ENCODE results near the gene LNPEP. TPM values are rescaled to one million over a fixed set of nuclear protein-coding genes. Genes with fewer than 3 reads are reported as not detected.

LNPEP gene
- total and polyA plus RNA-seq, 2 of the 4 experiments (the other 2 are of a cell fraction), result 3.6 to 27.4 TPM

- no peaks in the 10 kb centered on the region; the same call in 1 of the 2 replicates for H3K4me1 ChIP-seq (ENCODE audit: control insufficient read depth, insufficient read depth, low read length)
- no peak overlapping the region for H3K23ac ChIP-seq (ENCODE audit: low read depth, low read length)
- DNase-seq (no peak), ATAC-seq (ENCODE audit: low read depth) (no peak)
- POLR2A ChIA-PET (ENCODE audit: unreplicated experiment), result no interaction called here
- H3K9me3 ChIP-seq (ENCODE audit: control insufficient read depth, insufficient read depth, low read length), result no peaks in the 10 kb centered on the region
- no peak overlapping the region for H4K8ac ChIP-seq (ENCODE audit: low read depth in 2 of 2, low read length in 2 of 2)
- H4K20me1 ChIP-seq (ENCODE audit: insufficient read depth, low read length), result no peaks in the 10 kb centered on the region
- H2AK9ac ChIP-seq (replicated peaks; ENCODE audit: low read depth, low read length, poor library complexity), result no peak overlapping the region
- no peak overlapping the region for H4K5ac ChIP-seq (ENCODE audit: low read depth, low read length)
- WGBS, 2 experiments (ENCODE audit: extremely low coverage in 2 of 2, insufficient read length in 1 of 2), result 100% methylated on average over 1 of the region's 3 CpGs; no CpG with 5 or more reads in 1 of the 2 experiments
- no peak overlapping the region for H3K9ac ChIP-seq (ENCODE audit: low read depth, low read length)
- dilution Hi-C loops (cut with HindIII; ENCODE audit: low sequenced_read_pairs, unreplicated experiment), result no loop called here
- H3K4me3 ChIP-seq (ENCODE audit: insufficient read depth, low read depth, low read length), result no peak overlapping the region
- peaks cover 0 to 12% of the 10 kb centered on the region in 2 experiments; a peak in 2 of 4 replicates for H3K79me1 ChIP-seq (ENCODE audit: low read depth in 1 of 2, low read length in 2 of 2)
- H3K14ac ChIP-seq (replicated peaks; ENCODE audit: low read depth, low read length), result no peak overlapping the region
- no peaks in the 10 kb centered on the region for H3K36me3 ChIP-seq (ENCODE audit: control insufficient read depth, insufficient read depth, low read length)
- H3K9me1 ChIP-seq (ENCODE audit: insufficient read depth, low read length), result no peaks in the 10 kb centered on the region; the same call in 1 of the 2 replicates
- in situ Hi-C loops (cut with MboI; ENCODE audit: low sequenced_read_pairs), result no loop called here
- H3K4me2 ChIP-seq (ENCODE audit: low read depth, low read length), result no peak overlapping the region
- intact Hi-C loops (cut with micrococcal nuclease), result no loop called here
- H2AK5ac ChIP-seq (ENCODE audit: low read depth, low read length), result no peak overlapping the region
- H3K56ac ChIP-seq (ENCODE audit: extremely low read depth, insufficient read depth, low read length), result no peak overlapping the region
- H3K4ac ChIP-seq (ENCODE audit: low read depth, low read length), result no peak overlapping the region
- no TSS peak for BruUV-seq (replicated peaks)
- no peak overlapping the region for H4K91ac ChIP-seq (ENCODE audit: insufficient read depth, low read depth, low read length)
- H2AFZ ChIP-seq (replicated peaks; ENCODE audit: low read length, poor library complexity), result no peak overlapping the region
- no peak overlapping the region for H2BK120ac ChIP-seq (ENCODE audit: low read depth, low read length)
- no peak overlapping the region for H2BK15ac ChIP-seq (ENCODE audit: low read depth, low read length)
- no peak for TF ChIP-seq MAFK (IDR thresholded peaks at IDR 0.05; ENCODE audit: low read depth, low read length)
- TF ChIP-seq RCOR1 (IDR thresholded peaks at IDR 0.05; ENCODE audit: insufficient replicate concordance, low read length), result no peak
- no peak for TF ChIP-seq FOS (IDR thresholded peaks at IDR 0.05; ENCODE audit: low read depth, low read length)
- TF ChIP-seq, protein P1, sequence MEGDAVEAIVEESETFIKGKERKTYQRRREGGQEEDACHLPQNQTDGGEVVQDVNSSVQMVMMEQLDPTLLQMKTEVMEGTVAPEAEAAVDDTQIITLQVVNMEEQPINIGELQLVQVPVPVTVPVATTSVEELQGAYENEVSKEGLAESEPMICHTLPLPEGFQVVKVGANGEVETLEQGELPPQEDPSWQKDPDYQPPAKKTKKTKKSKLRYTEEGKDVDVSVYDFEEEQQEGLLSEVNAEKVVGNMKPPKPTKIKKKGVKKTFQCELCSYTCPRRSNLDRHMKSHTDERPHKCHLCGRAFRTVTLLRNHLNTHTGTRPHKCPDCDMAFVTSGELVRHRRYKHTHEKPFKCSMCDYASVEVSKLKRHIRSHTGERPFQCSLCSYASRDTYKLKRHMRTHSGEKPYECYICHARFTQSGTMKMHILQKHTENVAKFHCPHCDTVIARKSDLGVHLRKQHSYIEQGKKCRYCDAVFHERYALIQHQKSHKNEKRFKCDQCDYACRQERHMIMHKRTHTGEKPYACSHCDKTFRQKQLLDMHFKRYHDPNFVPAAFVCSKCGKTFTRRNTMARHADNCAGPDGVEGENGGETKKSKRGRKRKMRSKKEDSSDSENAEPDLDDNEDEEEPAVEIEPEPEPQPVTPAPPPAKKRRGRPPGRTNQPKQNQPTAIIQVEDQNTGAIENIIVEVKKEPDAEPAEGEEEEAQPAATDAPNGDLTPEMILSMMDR (conservative IDR thresholded peaks at IDR 0.05; ENCODE audit: low read depth, low read length), result no peak
- TF ChIP-seq MAZ (IDR thresholded peaks at IDR 0.05; ENCODE audit: borderline replicate concordance, low read depth, low read length), result no peak
- no peak for TF ChIP-seq NFE2L2 (IDR thresholded peaks at IDR 0.05; ENCODE audit: low read depth, low read length)
- no peak for TF ChIP-seq POLR2A (IDR thresholded peaks at IDR 0.05; ENCODE audit: low read depth, low read length)
- TF ChIP-seq RFX5 (IDR thresholded peaks at IDR 0.05; ENCODE audit: low read depth, low read length), result no peak
- TF ChIP-seq CEBPB (IDR thresholded peaks at IDR 0.05; ENCODE audit: low read depth, low read length), result no peak
- TF ChIP-seq ELK1 (IDR thresholded peaks at IDR 0.05; ENCODE audit: borderline replicate concordance, low read depth, low read length), result no peak
- TF ChIP-seq SMC3 (IDR thresholded peaks at IDR 0.05; ENCODE audit: low read depth, low read length), result no peak
- TF ChIP-seq BHLHE40 (IDR thresholded peaks at IDR 0.05; ENCODE audit: low read depth, low read length), result no peak
- TF ChIP-seq CHD1 (IDR thresholded peaks at IDR 0.05; ENCODE audit: low read depth, low read length), result no peak
- TF ChIP-seq RAD21 (IDR thresholded peaks at IDR 0.05; ENCODE audit: low read length), result no peak
- no peak for TF ChIP-seq MXI1 (IDR thresholded peaks at IDR 0.05; ENCODE audit: borderline replicate concordance, low read depth, low read length)
- TF ChIP-seq, protein P2, sequence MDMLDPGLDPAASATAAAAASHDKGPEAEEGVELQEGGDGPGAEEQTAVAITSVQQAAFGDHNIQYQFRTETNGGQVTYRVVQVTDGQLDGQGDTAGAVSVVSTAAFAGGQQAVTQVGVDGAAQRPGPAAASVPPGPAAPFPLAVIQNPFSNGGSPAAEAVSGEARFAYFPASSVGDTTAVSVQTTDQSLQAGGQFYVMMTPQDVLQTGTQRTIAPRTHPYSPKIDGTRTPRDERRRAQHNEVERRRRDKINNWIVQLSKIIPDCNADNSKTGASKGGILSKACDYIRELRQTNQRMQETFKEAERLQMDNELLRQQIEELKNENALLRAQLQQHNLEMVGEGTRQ (IDR thresholded peaks at IDR 0.05; ENCODE audit: low read depth, low read length), result no peak
- no peak overlapping the region for H2BK20ac ChIP-seq (ENCODE audit: low read depth, low read length)
- CTCF ChIA-PET, result no interaction called here
- no peak overlapping the region for H3K27ac ChIP-seq (ENCODE audit: insufficient read depth, low read length)
- no peaks in the 10 kb centered on the region for H3K27me3 ChIP-seq (ENCODE audit: control insufficient read depth, insufficient read depth, low read length)
- H2BK5ac ChIP-seq (ENCODE audit: low read depth, low read length, poor library complexity, severe bottlenecking), result no peak overlapping the region
- H3K18ac ChIP-seq (ENCODE audit: low read depth, low read length), result no peak overlapping the region
Observed at GRCh38 chr5:96930589-96930988, 5.3 kb upstream of the LNPEP start.
